Lung (tissue), 12 donors: ENCODE data around the gene NR2F1-AS1. TPM values are rescaled to one million over a fixed set of nuclear protein-coding genes. Genes with fewer than 3 reads are reported as not detected.

Experiments used
- ATAC-seq: fragments of 200-7000 bp; cut with Tn5 transposase; one replicate; pipeline ENCODE4 v1.9.1; 2020; ENCODE audit warnings: moderate number of reproducible peaks; ENCODE audit not compliant: insufficient read depth, low FRiP score
- DNase-seq, 3 donors: peaks; one replicate each; pipeline ENCODE4 v3.0.0-alpha.2; 2013 to 2017
- H3K27ac ChIP-seq, 2 donors: one replicate each; pipeline ENCODE4 v1.5.1; 2013; ENCODE audit warnings: mild to moderate bottlenecking in 2 of 2, moderate library complexity in 2 of 2, control low read depth in 1 of 2, inconsistent platforms in 1 of 2, low read depth in 1 of 2, low read length in 1 of 2
- H3K27me3 ChIP-seq, 3 donors: one replicate each; pipeline ENCODE4 v1.5.1; 2013; ENCODE audit warnings: low read length in 2 of 3; ENCODE audit not compliant: control insufficient read depth in 3 of 3, insufficient read depth in 3 of 3
- H3K36me3 ChIP-seq, 4 donors: one replicate each; pipeline ENCODE4 v1.5.1; 2013; ENCODE audit warnings: low read length in 4 of 4, mild to moderate bottlenecking in 1 of 4, moderate library complexity in 1 of 4; ENCODE audit not compliant: control insufficient read depth in 4 of 4, insufficient read depth in 4 of 4
- H3K4me1 ChIP-seq, 5 donors: one replicate each; pipeline ENCODE4 v1.5.1; 2013; ENCODE audit warnings: low read length in 5 of 5, mild to moderate bottlenecking in 2 of 5, moderate library complexity in 1 of 5; ENCODE audit not compliant: control insufficient read depth in 5 of 5, insufficient read depth in 5 of 5
- H3K4me3 ChIP-seq: one replicate; pipeline ENCODE4 v1.5.1; 2013; ENCODE audit warnings: mild to moderate bottlenecking, control low read depth, moderate library complexity
- H3K9ac ChIP-seq, 2 donors: one replicate each; pipeline ENCODE4 v1.5.1; 2013; ENCODE audit warnings: low read length in 2 of 2, control low read depth in 1 of 2; ENCODE audit not compliant: insufficient read depth in 1 of 2
- H3K9me3 ChIP-seq, 4 donors: one replicate each; pipeline ENCODE4 v1.5.1; 2013; ENCODE audit warnings: low read length in 3 of 4, mild to moderate bottlenecking in 1 of 4, moderate library complexity in 1 of 4; ENCODE audit not compliant: control insufficient read depth in 4 of 4, insufficient read depth in 3 of 4
- CTCF ChIP-seq: IDR thresholded peaks from 2 replicates; pipeline ENCODE4 v1.5.1; 2012; ENCODE audit warnings: mild to moderate bottlenecking; ENCODE audit errors: control extremely low read depth, extremely low read depth
- WGBS, 2 donors: extraction: QIAGEN DNeasy Blood & Tissue Kit; methylation state at CpG; one replicate each; pipeline ENCODE4 v1.1.7; 2013; 5-methylcytosine and 5-hydroxymethylcytosine counted together
- polyA plus RNA-seq, 2 donors: library from polyadenylated mRNA; stranded (reverse); fragments of 200-250 nt; gene quantifications; one replicate each; pipeline ENCODE4 v1.2.1, GENCODE V29; 2013
- total RNA-seq, 2 donors: library from RNA; depleted of rRNA in 1 of 2; stranded (reverse); fragments of >200 nt in 1 of 2; gene quantifications; one replicate each; pipeline ENCODE4 v1.2.1, GENCODE V29; 2014 to 2021
- donor health status: control.
- donor health status: control.
- donor health status: Bipolar disorder and iron deficiency.
- donor health status: healthy.
- donor health status: DM: yes; HTN: yes; CAD: no.

Gene NR2F1-AS1
- total and polyA plus RNA-seq, 4 donors, result 3.6 to 50.0 (median 10.9) TPM

- peak in 1 of 3 donors; percentile 25 for DNase-seq
- no peak for ATAC-seq
- Histone ChIP-seq H3K4me3 (no peak overlapping the region), H3K36me3 (peaks cover 0 to 9% (median 3%) of the 10 kb centered on the region in 4 donors), H3K9me3 (peaks cover 0 to 9% (median 0%) of the 10 kb centered on the region in 4 donors), H3K27ac (peak overlapping the region in 1 of 2 donors; percentile 10), H3K4me1 (peaks cover 0 to 83% (median 15%) of the 10 kb centered on the region in 5 donors), H3K27me3 (peaks cover 0 to 73% (median 0%) of the 10 kb centered on the region in 3 donors), H3K9ac (peak overlapping the region in 1 of 2 donors; percentile 56)
- TF ChIP-seq CTCF, result no peak
- 9 to 20% methylated on average over 36 to 40 of the region's 40 CpGs for WGBS, 2 donors
These were observed 8.9 kb downstream of the NR2F1-AS1 start for GRCh38 chr5:93572101-93572607.

DNA sequence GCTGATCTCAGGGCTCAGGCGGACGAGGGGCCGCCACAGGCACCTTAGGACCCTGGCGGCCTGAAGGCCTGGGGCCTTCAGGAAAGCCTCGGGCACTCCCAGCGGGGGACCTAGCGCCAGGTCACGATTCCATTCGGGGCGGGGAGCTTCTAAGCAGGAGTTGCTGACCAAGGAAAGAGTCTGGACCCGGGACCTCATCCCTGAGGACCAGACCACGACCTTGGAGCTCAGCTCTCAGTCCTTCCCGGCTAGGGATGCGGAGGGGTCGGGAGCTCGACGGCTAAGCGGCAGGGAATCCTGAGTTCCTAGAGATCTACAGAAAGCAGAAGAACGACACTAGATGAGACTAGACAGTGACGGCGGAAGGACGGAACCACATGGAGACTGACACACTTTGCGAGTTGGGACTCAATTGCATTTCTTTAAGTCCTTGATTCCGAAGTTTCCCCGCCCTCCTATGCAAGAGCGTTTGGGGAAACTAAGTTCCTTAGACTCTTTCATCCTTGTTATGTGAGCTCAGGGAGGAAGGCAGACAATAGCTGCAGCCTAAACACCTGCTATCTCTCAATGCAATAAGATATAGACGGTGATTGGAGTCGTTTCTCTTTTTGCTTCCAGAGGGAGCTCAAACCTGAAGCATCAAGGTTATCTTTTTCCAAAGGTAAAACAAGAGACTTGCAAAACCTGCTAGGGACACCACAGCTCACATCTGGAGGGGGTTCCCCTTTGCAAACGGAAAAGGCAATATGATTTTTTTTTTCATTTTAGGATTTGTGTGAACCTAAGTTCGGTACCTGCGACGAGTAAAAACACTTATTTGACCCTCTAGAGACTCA is 9.7 kb downstream of the NR2F1-AS1 start:
- WGBS, 2 donors, result 27 to 42% methylated on average over 32 of the region's 32 CpGs
- ATAC-seq (no peak), DNase-seq (no peak)
- Histone ChIP-seq H3K27me3 (peaks cover 0 to 65% (median 0%) of the 10 kb centered on the region in 3 donors), H3K4me1 (peaks cover 0 to 79% (median 13%) of the 10 kb centered on the region in 5 donors), H3K4me3 (no peak overlapping the region), H3K9me3 (peaks cover 0 to 9% (median 0%) of the 10 kb centered on the region in 4 donors), H3K36me3 (peaks cover 0 to 9% (median 3%) of the 10 kb centered on the region in 4 donors), H3K9ac (no peak overlapping the region), H3K27ac (no peak overlapping the region)
- no peak for TF ChIP-seq CTCF

DNA sequence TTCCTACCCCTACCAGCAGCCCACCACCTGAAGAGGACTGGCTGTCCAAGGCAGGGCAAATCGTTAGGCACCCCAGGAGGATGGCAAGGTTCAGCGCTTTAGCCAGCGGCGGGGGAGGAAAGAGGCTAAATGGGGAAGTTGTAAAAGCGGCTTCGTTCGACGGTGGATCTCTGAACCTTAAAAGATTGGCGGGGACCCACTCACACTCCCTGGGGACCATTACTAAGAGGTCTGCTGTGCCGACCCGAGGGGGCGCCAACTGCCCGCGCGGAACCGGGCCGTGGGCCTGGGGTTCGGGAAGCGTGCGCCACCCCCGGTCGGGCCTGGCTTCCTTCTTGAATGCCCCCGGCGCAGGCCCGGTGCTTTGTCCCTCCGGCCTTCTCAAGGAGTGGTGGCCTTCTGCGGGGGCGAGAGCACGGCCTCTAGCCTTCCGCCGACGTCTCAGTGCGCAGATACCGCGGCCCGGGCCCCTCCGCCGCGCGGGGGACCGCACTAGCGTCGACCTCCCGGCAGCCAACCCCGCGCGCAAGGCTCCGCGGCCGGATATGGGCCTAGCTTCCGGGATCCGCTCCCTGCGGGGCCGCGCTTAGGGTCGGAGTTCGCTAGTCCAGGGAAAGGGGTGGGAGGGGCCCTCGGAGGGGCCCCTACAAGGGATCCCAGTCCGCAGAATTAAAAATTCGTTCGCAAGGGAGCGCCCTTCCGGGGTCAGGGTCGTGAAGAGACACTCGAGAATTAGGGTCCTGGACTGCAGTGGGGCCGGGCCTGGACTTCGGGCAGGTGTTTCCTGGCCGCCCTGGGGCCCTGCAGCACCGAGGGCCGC is 10.5 kb downstream of the NR2F1-AS1 start:
- TF ChIP-seq CTCF, result no peak
- peaks cover 0 to 9% (median 0%) of the 10 kb centered on the region in 4 donors for H3K9me3 ChIP-seq
- no peak overlapping the region for H3K27ac ChIP-seq
- ATAC-seq (no peak), DNase-seq (no peak)
- H3K4me3 ChIP-seq, result no peak overlapping the region
- H3K36me3 ChIP-seq, result peaks cover 0 to 9% (median 3%) of the 10 kb centered on the region in 4 donors
- peak overlapping the region in 1 of 2 donors; percentile 66 for H3K9ac ChIP-seq
- H3K27me3 ChIP-seq, result peaks cover 0 to 58% (median 0%) of the 10 kb centered on the region in 3 donors
- H3K4me1 ChIP-seq, result peaks cover 0 to 75% (median 15%) of the 10 kb centered on the region in 5 donors
- 15 to 27% methylated on average over 69 to 70 of the region's 70 CpGs for WGBS, 2 donors
